A673 (cell line): ENCODE data around the gene COMTD1. TPM values are rescaled to one million over a fixed set of nuclear protein-coding genes. Genes with fewer than 3 reads are reported as not detected.

Experiments used
- BruUV-seq: library from RNA; stranded (reverse); fragments of 400-500 nt; replicated peaks from 2 replicates; lab custom pipeline; 2021; lab: Mats Ljungman, UMichigan
- CTCF ChIA-PET: fragments of 300-600 bp; sonication (Branson Sonifier 250); formaldehyde crosslinking; loops from one replicate; lab custom pipeline; 2022; ENCODE audit warnings: antibody characterized with exemption; lab: Charles Lee
- POLR2A ChIA-PET: fragments of 300-600 bp; sonication (Branson Sonifier 250); formaldehyde crosslinking; loops from one replicate; lab custom pipeline; 2022; ENCODE audit warnings: antibody characterized with exemption; ENCODE audit not compliant: low non-redundant PET; lab: Charles Lee
- DNase-seq: peaks from one replicate; pipeline ENCODE4 v3.0.0-alpha.2; 2015; ENCODE audit warnings: low spot score
- H3K27ac ChIP-seq: fragments of 200-600 bp; sonication (generic); 2 replicates; pipeline ENCODE4 v1.5.1; 2016; ENCODE audit warnings: mixed run types, low read depth, mild to moderate bottlenecking, mixed read lengths, antibody characterized with exemption, low read length; ENCODE audit not compliant: poor library complexity, severe bottlenecking
- H3K27me3 ChIP-seq: fragments of 200-600 bp; sonication (generic); replicated peaks from 2 replicates; pipeline ENCODE4 v1.6.1; 2017; ENCODE audit warnings: mixed run types, low read depth, mild to moderate bottlenecking, mixed read lengths, antibody characterized with exemption, low read length; ENCODE audit not compliant: insufficient read depth, poor library complexity
- H3K36me3 ChIP-seq: fragments of 200-600 bp; sonication (generic); 2 replicates; pipeline ENCODE4 v1.6.1; 2016; ENCODE audit warnings: mixed run types, mild to moderate bottlenecking, mixed read lengths, antibody characterized with exemption, low read length; ENCODE audit not compliant: insufficient read depth, poor library complexity, severe bottlenecking
- H3K4me1 ChIP-seq: fragments of 200-600 bp; sonication (generic); 2 replicates; pipeline ENCODE4 v1.6.1; 2017; ENCODE audit warnings: mixed run types, mild to moderate bottlenecking, mixed read lengths, antibody characterized with exemption, low read length; ENCODE audit not compliant: insufficient read depth, poor library complexity, severe bottlenecking
- H3K4me3 ChIP-seq: fragments of 200-600 bp; sonication (generic); 2 replicates; pipeline ENCODE4 v1.5.1; 2016; ENCODE audit warnings: low read depth, mixed run types, mild to moderate bottlenecking, mixed read lengths, low read length; ENCODE audit not compliant: poor library complexity, severe bottlenecking
- H3K9me3 ChIP-seq: fragments of 200-600 bp; sonication (generic); 2 replicates; pipeline ENCODE4 v1.6.1; 2016; ENCODE audit warnings: mixed run types, low read depth, mild to moderate bottlenecking, mixed read lengths, antibody characterized with exemption, low read length; ENCODE audit not compliant: poor library complexity, severe bottlenecking
- EZH2 ChIP-seq: fragments of 200-600 bp; sonication (generic); IDR thresholded peaks from 2 replicates; pipeline ENCODE4 v1.6.1; 2017; ENCODE audit warnings: borderline replicate concordance, low read depth, mild to moderate bottlenecking, mixed read lengths, antibody characterized with exemption, low read length; ENCODE audit not compliant: poor library complexity, severe bottlenecking
- intact Hi-C: fragments of 100-400 bp; cut with micrococcal nuclease; formaldehyde crosslinking; loops from one replicate; pipeline ENCODE4 v1.10.0; 2022; ENCODE audit not compliant: unreplicated experiment
- total RNA-seq: library from RNA; stranded (reverse); gene quantifications from 2 replicates; pipeline ENCODE4 v1.2.3, GENCODE V29; 2021
- TF ChIP-seq, protein P1 (sequence below): fragments of 300-800, 200-600 bp; sonication (generic); conservative IDR thresholded peaks from 2 replicates; pipeline ENCODE4 v1.5.1; 2017; ENCODE audit warnings: low read depth, mild to moderate bottlenecking, antibody characterized with exemption, low read length, moderate library complexity, mixed read lengths

COMTD1 gene
- total RNA-seq, 1 experiment from 2014 or later: 3.4 TPM

DNA sequence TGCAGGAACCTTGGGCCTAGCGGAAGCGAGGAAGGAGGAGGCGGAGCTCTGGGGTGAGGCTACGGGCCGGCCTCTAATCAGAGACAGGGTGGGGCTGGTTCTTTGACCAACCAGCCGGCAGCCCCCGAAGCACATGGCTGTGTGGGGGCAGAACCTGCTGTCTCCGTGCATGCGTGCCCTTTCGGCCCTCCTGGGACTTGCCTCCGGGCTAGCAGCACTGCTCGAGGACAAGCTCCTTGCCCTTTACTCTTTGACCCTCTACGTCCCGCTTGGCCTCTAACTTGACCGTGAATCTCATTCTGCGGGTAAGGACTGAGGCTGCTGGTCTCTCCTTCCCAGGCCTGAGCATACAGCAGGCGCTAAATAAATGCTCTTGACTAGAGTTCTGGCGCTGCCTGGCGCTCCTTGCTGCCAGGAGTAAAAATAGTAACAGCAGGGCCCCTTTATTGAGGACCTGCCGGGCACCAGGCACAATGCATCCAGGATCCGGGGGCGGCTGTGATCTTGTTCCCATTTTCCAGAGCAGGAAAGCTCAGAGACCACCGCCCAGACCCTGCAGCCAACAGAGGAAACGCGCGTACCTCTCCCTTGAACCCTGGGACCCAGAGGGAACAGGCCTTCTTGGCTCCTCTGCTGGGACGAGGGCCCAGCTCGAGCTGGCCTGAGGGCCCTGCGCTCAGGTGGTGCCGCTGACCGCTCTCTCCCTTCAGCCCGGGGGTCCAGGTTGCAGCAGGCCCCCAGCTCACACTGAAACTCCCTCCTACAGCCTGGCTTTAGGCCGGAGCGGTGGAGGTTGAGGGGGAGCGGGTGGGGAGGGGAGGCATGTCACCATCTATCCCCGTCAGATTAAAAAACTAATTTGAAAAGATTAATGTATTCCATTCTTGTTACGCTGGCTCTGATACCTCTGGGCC, 2.7 kb upstream of the COMTD1 start:
- TF ChIP-seq, protein P1, sequence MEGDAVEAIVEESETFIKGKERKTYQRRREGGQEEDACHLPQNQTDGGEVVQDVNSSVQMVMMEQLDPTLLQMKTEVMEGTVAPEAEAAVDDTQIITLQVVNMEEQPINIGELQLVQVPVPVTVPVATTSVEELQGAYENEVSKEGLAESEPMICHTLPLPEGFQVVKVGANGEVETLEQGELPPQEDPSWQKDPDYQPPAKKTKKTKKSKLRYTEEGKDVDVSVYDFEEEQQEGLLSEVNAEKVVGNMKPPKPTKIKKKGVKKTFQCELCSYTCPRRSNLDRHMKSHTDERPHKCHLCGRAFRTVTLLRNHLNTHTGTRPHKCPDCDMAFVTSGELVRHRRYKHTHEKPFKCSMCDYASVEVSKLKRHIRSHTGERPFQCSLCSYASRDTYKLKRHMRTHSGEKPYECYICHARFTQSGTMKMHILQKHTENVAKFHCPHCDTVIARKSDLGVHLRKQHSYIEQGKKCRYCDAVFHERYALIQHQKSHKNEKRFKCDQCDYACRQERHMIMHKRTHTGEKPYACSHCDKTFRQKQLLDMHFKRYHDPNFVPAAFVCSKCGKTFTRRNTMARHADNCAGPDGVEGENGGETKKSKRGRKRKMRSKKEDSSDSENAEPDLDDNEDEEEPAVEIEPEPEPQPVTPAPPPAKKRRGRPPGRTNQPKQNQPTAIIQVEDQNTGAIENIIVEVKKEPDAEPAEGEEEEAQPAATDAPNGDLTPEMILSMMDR: no peak
- Histone ChIP-seq H3K36me3 (no peaks in the 10 kb centered on the region), H3K4me1 (peaks cover 27% of the 10 kb centered on the region), H3K27me3 (no peaks in the 10 kb centered on the region), H3K9me3 (no peaks in the 10 kb centered on the region), H3K27ac (no peak overlapping the region), H3K4me3 (no peak overlapping the region)
- peak; percentile 31 for DNase-seq
- ChIA-PET CTCF (interaction anchor here (0.6 kb wide), 1 partner anchor 16 kb away, joined by 4 read pairs; no protein-coding TSS in a partner anchor), POLR2A (interaction anchor here (0.7 kb wide), 1 partner anchor 1272 kb away, joined by 12 read pairs; no protein-coding TSS in a partner anchor)
- BruUV-seq: no TSS peak
- intact Hi-C loops: loop anchor here (5.0 to 10.0 kb wide), 4 partner anchors 124 to 1114 kb away; partner anchors contain the start of gene SAMD8

DNA sequence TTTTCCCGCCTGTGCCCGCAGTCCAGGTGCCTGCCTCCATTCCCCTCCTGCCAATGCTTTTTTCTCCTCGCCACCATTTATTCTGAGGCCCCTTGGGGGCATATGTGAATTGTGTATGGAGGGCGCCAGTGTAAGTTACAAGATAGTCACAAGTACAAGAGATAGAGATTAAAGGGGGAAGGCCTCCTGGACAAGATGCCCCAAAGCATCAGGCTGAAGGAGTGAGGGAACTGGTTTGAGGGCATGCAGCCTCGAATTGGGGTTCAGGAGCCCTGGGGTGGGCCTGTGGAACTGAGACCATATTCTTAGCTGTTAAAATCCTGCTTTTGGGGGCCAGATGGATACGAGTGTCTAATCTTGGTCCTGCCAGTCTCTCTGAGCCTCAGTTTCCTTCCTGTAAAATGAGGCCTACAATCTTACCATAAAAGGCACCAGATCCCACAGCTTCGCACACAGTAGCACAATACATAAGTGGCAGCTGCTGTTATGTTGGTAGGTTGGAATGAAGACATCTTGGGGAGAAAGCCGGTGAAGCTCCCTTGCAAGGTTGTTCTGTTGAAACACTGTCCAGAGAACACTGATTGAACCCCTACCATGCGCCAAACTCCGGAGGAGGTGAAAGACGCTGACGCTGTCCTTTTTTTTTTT, 545 bp upstream of the COMTD1 start:
- POLR2A ChIA-PET: no interaction called here
- peak overlapping the region; percentile 62 for H3K4me3 ChIP-seq
- H3K4me1 ChIP-seq: peaks cover 27% of the 10 kb centered on the region
- no TSS peak for BruUV-seq
- H3K36me3 ChIP-seq: peaks cover 12% of the 10 kb centered on the region
- CTCF ChIA-PET: interaction anchor here (0.7 to 1.1 kb wide), 3 partner anchors 17 to 48 kb away, joined by 3 to 7 read pairs (median 4); partner anchors contain the start of gene VDAC2
- no peak overlapping the region for H3K27ac ChIP-seq
- no peaks in the 10 kb centered on the region for H3K9me3 ChIP-seq
- DNase-seq: no peak
- H3K27me3 ChIP-seq: no peaks in the 10 kb centered on the region
- intact Hi-C loops: loop anchor here (1.0 to 10.0 kb wide), 5 partner anchors 48 to 1112 kb away; partner anchors contain the start of gene SAMD8
- TF ChIP-seq, protein P1: peak; percentile 16; the same call in 1 of the 2 replicates
- no peak for TF ChIP-seq EZH2

DNA sequence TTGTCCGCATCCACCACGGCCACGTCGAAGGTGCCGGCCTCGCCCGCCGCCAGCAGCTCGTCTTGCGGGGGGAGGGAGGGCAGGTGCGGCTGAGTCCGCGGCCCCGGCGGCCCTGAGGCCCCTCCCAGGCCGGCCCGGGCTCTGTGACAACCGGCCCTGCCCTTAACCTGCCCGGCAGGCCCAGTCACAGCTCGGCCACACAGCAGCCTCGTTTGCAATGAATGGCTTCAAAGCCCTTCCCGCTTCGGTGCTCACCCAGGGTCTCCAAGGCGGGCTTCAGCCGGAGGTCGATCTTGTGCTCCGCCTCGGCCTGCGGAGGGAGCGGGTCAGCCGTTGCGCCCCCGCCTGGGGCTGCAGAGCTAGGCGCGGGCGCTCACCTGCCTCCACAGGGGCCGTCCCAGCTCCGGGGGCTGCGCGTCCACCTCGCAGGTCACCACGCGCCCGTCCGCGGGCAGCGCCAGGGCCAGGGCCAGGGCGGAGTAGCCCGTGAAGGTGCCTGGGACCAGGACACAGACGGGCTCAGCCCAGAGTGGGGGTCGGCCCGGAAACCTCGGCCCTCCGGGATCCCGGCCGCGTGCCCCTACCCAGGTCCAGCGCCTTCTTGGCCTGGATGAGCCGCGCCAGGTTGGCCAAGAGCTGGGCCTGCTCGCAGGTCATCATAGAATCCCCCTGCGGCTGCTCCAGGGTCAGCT, 928 bp downstream of the COMTD1 start:
- no peaks in the 10 kb centered on the region for H3K9me3 ChIP-seq
- DNase-seq: peak; percentile 32
- peaks cover 27% of the 10 kb centered on the region for H3K4me1 ChIP-seq
- H3K27me3 ChIP-seq: no peaks in the 10 kb centered on the region
- H3K27ac ChIP-seq: no peak overlapping the region
- intact Hi-C loops: loop anchor here (2.0 to 10.0 kb wide), 6 partner anchors 24 to 1110 kb away; partner anchors contain the start of genes KAT6B, SAMD8 and VDAC2
- no TSS peak for BruUV-seq
- POLR2A ChIA-PET: no interaction called here
- CTCF ChIA-PET: interaction anchor here (0.9 kb wide), 1 partner anchor 47 kb away, joined by 6 read pairs; no protein-coding TSS in a partner anchor
- TF ChIP-seq EZH2: no peak
- TF ChIP-seq, protein P1: no peak
- H3K4me3 ChIP-seq: peak overlapping the region; percentile 62
- peaks cover 27% of the 10 kb centered on the region for H3K36me3 ChIP-seq
